HG03571 (cell line): ENCODE measurements around the gene COQ4.
A peak's percentile ranks its signal among the peaks of the same experiment; 100 is the strongest.

Source experiments
- ATAC-seq: cut with Tn5 transposase; IDR thresholded peaks from one replicate; pipeline ENCODE4 v1.9.1; 2021; ENCODE audit not compliant: unreplicated experiment

COQ4 gene

DNA sequence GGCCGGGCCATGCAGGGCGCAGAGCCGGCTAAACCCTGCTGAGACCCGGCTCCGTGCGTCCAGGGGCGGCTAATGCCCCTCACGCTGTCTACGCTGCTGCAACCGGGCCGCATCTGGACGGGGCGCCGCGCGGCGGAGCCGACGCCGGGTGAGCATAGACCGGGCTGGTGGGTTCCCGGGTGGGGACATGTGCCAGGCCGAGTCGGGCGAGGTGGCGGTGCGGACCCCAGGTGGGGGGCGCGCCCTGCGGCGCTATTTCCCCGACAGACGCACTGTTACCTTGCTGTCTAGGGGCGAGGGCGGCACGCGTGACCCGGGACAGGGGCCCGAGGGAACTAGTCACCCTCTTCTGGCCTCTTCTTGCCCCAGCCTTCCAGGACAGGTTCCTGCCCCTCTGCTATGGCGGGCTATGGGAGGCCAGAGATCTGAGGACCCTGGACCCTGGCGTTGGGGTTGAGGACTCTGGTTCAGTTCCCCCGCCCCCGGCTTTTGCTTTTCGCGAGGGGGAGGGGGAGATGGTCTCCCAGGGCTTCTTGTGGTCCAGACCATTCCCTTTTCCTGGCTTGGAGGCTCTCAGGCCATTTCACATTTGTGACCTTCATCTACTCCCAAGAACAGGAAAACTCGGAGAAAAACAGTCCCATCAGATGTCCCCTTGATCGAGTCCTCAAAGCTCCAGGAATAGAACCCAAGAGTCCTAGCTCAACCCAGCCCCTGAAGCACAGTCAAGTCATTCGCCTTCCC lies 18.2 kb downstream of the COQ4 start:
- peak; percentile 25 for ATAC-seq

DNA sequence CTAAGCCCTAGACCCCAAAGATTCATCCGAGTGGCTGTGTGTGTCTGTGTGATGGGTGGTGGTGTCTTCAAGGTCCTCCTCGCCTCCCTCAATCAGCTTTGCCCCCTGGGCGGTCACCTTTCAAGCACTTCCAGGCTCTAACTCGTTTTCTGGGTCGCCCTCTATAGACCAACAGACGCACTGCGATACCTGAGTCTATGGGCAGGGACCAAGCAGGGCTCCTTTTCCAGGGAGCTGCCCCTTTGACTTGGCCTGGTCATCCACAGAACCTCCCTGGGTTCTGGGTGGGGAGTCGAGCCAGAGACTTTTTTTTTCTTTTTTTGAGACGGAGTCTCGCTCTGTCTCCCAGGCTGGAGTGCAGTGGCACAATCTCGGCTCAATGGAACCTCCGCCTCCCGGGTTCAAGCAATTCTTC lies 18.8 kb downstream of the COQ4 start:
- ATAC-seq = no peak

- no peak for ATAC-seq
These were observed 20.5 kb downstream of the COQ4 start for GRCh38 chr9:128342971-128343680.

DNA sequence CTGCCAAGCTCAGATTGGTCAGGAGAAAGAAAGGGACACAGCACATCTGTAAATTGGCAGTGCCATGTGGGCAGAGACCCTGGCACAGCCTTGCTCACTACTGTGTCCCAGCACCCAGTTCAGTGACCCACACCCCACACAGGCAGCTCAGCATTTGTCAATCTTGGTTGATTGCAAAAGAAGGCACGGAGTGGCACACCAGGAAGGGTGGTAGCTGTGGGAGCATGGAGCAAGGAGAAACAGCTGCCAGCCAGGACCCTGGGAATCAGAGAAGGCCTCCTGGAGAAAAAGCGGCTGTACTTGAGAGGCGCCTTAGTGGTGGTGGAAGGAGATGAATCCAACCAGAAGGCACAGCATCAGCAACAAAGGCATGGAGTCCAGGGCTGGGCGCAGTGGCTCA lies 21.2 kb downstream of the COQ4 start:
- ATAC-seq = no peak

- no peak for ATAC-seq
These were observed 22.4 kb downstream of the COQ4 start for GRCh38 chr9:128344931-128345605.

GRCh38 chr9:128349125-128349524 lies 26.5 kb downstream of the COQ4 start:
- ATAC-seq = no peak

GRCh38 chr9:128349772-128350171 lies 27.1 kb downstream of the COQ4 start:
- ATAC-seq = no peak

DNA sequence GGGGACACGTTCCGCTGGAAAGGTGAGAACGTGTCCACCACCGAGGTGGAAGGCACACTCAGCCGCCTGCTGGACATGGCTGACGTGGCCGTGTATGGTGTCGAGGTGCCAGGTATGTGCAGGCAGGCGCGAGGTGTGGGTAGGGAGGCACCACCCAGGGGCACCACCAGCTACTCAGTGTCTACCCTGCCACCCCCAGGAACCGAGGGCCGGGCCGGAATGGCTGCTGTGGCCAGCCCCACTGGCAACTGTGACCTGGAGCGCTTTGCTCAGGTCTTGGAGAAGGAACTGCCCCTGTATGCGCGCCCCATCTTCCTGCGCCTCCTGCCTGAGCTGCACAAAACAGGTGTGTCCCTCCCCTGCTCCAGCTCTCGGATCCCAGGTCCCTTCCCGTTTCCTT lies 32.8 kb downstream of the COQ4 start:
- ATAC-seq = no peak

DNA sequence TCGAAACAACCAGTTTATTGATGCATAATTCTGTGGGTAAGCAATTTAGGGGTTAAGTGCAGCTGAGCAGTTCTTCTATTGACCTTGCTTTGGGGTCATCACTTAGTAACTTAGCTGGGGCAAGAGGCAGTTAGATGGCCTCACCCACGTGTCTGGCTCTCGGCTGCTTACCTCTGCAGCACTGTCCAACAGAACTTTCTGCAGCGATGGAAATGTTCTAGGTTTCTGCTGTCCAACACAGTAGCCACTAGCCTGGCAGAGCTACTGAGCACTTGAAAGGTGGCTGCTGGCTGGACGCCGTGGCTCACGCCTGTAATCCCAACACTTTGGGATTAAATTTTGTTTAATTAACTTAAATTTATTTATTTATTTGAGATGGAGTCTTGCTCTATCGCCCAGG lies 35.5 kb downstream of the COQ4 start:
- ATAC-seq = no peak

GRCh38 chr9:128358861-128359260 lies 36.2 kb downstream of the COQ4 start:
- ATAC-seq = no peak

GRCh38 chr9:128360826-128361225 lies 38.2 kb downstream of the COQ4 start:
- ATAC-seq = no peak

GRCh38 chr9:128361296-128361985 lies 38.8 kb downstream of the COQ4 start:
- no peak for ATAC-seq

GRCh38 chr9:128361986-128362646 lies 39.5 kb downstream of the COQ4 start:
- no peak for ATAC-seq

DNA sequence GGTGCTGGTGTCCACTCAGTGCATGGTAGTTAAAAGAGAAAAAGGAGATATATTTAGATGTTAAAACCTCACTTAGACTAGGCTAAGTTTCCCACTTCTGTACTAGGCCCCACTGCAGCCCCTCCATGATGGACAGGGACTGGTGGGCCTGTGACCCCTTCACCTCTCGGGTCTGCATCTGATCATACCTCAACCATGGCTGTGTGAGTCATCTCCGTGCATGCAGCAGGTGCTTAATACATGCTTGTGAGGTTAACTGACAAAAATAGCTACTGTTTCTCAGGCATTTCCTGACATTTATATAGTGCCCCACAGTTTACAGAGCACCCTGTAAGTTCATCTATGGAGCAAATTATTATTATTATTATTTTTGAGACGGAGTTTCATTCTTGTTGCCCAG lies 40.1 kb downstream of the COQ4 start:
- ATAC-seq = no peak

DNA sequence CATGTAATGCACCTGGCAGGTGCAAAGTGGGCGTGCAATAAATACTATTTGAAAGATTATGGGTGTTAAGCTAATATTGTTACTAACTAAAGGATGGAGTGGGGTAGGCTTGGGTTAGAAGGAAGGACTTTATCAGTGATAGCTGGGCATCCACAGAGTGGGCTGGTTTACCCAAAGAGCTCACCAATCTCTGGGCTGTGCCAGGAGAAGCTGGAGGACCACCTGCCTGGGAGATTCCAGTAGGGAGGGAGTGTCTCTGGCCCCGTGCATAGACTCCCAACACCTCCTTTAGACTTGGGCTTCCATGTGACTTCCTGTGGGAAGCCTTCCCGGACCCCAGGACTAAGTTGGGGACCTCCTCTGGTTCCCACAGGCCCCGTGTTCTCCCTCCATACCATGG lies 42.9 kb downstream of the COQ4 start:
- no peak for ATAC-seq

DNA sequence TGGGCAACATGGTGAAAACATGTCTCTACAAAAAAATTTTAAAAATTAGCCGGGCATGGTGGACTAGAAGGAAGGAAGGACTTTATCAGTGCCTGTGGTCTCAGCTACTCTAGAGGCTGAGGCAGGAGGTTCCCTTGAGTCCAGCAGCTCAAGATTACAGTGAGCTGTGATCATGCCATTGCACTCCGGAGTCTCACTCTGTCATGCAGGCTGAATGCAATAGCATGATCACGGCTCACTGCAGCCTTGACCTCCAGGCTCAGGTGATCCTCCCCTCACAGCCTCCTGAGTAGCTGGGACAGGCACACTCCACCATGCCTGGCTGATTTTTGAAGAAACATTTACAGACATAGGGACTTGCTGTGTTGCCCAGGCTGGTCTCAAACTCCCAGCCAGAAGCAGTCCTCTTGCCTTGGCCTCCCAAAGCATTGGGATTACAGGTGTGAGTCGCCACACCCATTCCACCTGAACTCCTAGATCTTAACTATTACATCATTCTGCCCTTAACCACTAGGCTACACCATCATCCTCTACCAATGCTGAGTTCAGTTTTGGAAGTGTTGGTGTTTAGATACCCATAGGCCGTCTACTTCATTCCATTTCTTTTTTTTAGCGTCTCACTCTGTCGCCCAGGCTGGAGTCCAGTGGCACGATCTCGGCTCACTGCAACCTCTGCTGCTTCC lies 46.5 kb downstream of the COQ4 start:
- no peak for ATAC-seq

- no peak for ATAC-seq
These were observed 47.7 kb downstream of the COQ4 start for GRCh38 chr9:128370367-128370751.

DNA sequence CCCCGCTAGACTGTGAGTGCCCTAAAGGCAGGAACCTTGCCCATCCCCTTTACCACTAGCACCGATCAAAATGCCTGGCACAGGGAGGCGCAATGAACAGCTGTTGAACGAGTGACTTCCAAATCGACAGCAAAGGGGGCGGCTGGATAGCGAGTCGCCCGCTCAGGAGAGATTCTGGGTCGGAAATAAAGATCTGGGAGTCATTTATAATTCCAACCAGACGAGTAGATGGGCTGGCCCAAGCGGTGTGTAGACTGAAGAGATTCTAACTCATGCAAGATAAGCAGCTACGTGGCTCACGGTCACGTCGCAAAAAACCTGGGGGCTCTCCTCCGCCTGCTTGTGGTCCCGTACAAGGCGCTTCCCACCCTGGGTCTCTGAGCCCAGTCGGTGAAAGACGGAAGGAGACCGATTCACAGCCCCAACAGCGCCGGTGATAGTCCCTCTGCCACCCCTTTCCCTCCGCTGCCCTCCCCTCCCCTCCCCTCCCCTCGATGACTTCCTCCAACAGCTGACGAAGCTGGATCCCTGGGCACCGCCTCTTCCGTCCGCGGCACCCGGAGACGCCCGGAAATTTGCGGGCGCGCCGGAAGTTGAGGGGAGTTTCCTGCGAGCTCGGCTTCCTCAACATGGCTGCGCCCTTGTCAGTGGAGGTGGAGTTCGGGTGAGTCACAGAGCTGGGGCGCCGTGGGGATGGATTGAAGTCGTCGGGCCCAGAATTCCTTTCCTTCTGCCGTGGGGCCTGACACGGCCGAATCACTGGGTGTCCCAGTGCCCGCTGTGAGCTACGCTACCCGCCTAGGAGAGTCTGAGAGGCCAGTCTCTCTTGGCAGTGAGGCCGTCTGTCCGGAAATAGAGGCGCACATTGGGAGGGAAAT lies 48.4 kb downstream of the COQ4 start, which contains the start of gene URM1:
TSS of gene URM1 (plus strand) at position 623 of the 878 bp plus-strand sequence. CDS start at position 630, 7 bp downstream.
- peak; percentile 72 for ATAC-seq

DNA sequence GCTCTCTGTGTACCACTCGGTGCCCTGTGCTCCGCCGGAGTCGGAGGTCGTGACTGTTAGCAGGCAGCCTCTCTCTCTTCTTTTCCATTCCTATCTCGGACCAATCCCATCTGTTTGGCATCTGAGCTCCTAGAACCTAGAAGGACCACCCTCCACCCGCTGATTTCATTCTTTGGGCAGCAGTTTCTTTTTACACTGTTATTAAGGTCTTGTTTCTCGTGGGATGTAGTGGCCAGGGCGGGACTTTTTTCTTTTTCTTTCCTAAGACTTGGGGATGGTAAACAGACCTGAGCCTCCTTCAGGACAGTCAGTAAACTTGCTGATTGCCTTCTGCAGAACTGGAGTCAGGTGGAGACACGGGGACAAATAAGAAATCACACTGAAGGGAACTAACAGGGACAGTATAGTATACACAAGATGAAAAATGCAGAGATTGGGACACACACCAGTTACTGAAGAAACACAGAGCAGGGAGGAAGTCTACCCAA lies 49.0 kb downstream of the COQ4 start:
- no peak for ATAC-seq
